ENCODE results near the gene CYP3A4.

- no peak for TF ChIP-seq POLR2AphosphoS5 (IDR thresholded peaks at IDR 0.05; ENCODE audit: low read depth, low read length)
- no peak for TF ChIP-seq FOXP2 (optimal IDR thresholded peaks at IDR 0.05; ENCODE audit: borderline replicate concordance, extremely low read depth, extremely low read length, insufficient read depth)
- no peak for TF ChIP-seq REST (IDR thresholded peaks at IDR 0.05; ENCODE audit: insufficient read depth in 1 of 2, low read depth in 2 of 2, low read length in 2 of 2)
Observed at GRCh38 chr7:99825873-99826272, 41.9 kb upstream of the CYP3A4 start.

Measured in PFSK-1 (cell line).